Measurements from ENCODE around the gene SPAG17. TPM values are rescaled to one million over a fixed set of nuclear protein-coding genes. Genes with fewer than 3 reads are reported as not detected.

SPAG17 gene
- total and polyA plus RNA-seq, 2 of the 4 experiments (the other 2 are of a cell fraction): 0.10 TPM; not detected in 1

GRCh38 chr1:118047006-118047649, 137.9 kb downstream of the SPAG17 start:
- ChIA-PET CTCF (interaction anchor here (0.9 kb wide), 1 partner anchor 19 kb away, joined by 3 read pairs; no protein-coding TSS in a partner anchor), POLR2A (ENCODE audit: unreplicated experiment) (no interaction called here)
- 78% methylated on average over 3 of the region's 3 CpGs; no CpG with 5 or more reads in 1 of the 2 experiments for WGBS, 2 experiments (ENCODE audit: extremely low coverage in 2 of 2, insufficient read length in 1 of 2)
- Histone ChIP-seq H3K36me3 (ENCODE audit: control insufficient read depth, insufficient read depth, low read length) (no peaks in the 10 kb centered on the region), H4K8ac (ENCODE audit: low read depth in 2 of 2, low read length in 2 of 2) (no peak overlapping the region), H2BK120ac (ENCODE audit: low read depth, low read length) (no peak overlapping the region), H3K79me1 (ENCODE audit: low read depth in 1 of 2, low read length in 2 of 2) (no peaks in the 10 kb centered on the region), H2BK20ac (ENCODE audit: low read depth, low read length) (no peak overlapping the region), H3K4me3 (ENCODE audit: insufficient read depth, low read depth, low read length) (no peak overlapping the region), H2AK5ac (ENCODE audit: low read depth, low read length) (no peak overlapping the region), H3K9me1 (ENCODE audit: insufficient read depth, low read length) (no peaks in the 10 kb centered on the region), H2BK15ac (ENCODE audit: low read depth, low read length) (no peak overlapping the region), H4K5ac (ENCODE audit: low read depth, low read length) (no peak overlapping the region), H3K27me3 (ENCODE audit: control insufficient read depth, insufficient read depth, low read length) (no peaks in the 10 kb centered on the region), H3K56ac (ENCODE audit: extremely low read depth, insufficient read depth, low read length) (no peak overlapping the region), H3K14ac (replicated peaks; ENCODE audit: low read depth, low read length) (no peak overlapping the region), H3K4me2 (ENCODE audit: low read depth, low read length) (no peak overlapping the region), H2AFZ (replicated peaks; ENCODE audit: low read length, poor library complexity) (peak overlapping the region; percentile 41), H3K9me3 (ENCODE audit: control insufficient read depth, insufficient read depth, low read length) (no peaks in the 10 kb centered on the region), H2AK9ac (replicated peaks; ENCODE audit: low read depth, low read length, poor library complexity) (no peak overlapping the region), H4K91ac (ENCODE audit: insufficient read depth, low read depth, low read length) (no peak overlapping the region), H3K4ac (ENCODE audit: low read depth, low read length) (no peak overlapping the region), H3K9ac (ENCODE audit: low read depth, low read length) (no peak overlapping the region), H3K23ac (ENCODE audit: low read depth, low read length) (no peak overlapping the region), H4K20me1 (ENCODE audit: insufficient read depth, low read length) (no peaks in the 10 kb centered on the region), H3K18ac (ENCODE audit: low read depth, low read length) (no peak overlapping the region), H3K4me1 (ENCODE audit: control insufficient read depth, insufficient read depth, low read length) (no peaks in the 10 kb centered on the region), H3K27ac (ENCODE audit: insufficient read depth, low read length) (no peak overlapping the region), H2BK5ac (ENCODE audit: low read depth, low read length, poor library complexity, severe bottlenecking) (no peak overlapping the region)
- DNase-seq (no peak), ATAC-seq (ENCODE audit: low read depth) (no peak)
- in situ Hi-C loops (cut with MboI; ENCODE audit: low sequenced_read_pairs) (no loop called here), dilution Hi-C loops (cut with HindIII; ENCODE audit: low sequenced_read_pairs, unreplicated experiment) (no loop called here), intact Hi-C loops (cut with micrococcal nuclease) (no loop called here)
- TF ChIP-seq MXI1 (IDR thresholded peaks at IDR 0.05; ENCODE audit: borderline replicate concordance, low read depth, low read length) (no peak), MAFK (IDR thresholded peaks at IDR 0.05; ENCODE audit: low read depth, low read length) (no peak), RCOR1 (IDR thresholded peaks at IDR 0.05; ENCODE audit: insufficient replicate concordance, low read length) (no peak)
- BruUV-seq (replicated peaks): no TSS peak

Measured in IMR-90 (cell line).